ENCODE measurements around the gene PPP1R13B.

The PPP1R13B gene

DNA sequence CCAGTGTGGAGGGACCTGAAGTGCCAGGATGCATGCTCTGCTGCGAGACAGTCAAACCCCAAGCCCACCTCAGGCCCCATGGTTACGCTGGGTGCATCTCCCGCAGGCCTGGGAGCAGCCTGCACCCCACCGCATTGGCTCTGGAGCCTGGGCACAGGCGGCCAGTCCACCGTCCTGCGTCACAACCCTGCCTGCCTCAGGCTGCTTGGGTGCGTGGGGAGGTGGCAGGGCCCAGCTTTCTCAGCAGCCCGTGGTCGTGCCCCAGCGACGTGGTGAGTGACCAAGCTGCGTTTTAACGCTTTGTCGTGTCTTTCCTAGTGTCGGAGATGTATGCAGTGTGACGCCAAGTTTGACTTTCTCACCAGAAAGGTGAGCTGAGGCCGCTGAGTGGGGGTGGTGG, 120.9 kb downstream of the PPP1R13B start:
- DNase-seq = no peak

DNA sequence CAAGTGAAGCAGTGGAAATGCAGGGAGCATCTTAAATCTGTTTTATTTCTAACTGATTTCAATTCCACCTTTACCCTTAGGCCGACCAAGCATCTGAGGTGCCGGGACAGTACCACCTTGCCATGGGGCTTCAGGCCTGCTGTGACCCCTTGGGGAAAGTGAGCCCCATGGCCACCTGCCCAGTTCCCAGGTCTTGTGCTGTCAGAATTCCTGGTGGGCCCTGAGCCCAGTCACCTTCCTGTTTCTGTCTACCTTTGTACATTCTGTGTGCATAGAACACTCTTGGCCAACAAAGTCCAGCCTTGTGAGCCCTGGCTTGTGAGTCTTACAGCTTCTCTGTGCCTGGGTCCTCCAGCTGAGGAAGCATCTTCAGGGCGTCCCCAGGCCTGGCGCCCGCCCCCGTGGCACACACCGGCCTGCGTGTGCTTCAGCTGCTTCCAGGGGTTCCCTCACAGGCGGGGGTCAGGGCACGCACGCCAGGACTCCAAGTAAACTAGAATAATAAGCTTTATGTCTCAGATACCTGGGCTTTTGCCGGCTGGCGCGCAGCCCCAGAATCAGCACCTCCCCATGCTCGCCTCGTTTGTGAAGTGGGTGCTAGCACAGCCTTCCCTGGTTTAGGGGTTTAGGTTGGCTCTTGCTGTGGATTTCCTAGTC, 121.5 kb downstream of the PPP1R13B start:
- DNase-seq = no peak

GRCh38 chr14:103725001-103725682, 122.2 kb downstream of the PPP1R13B start:
- DNase-seq = no peak

GRCh38 chr14:103724116-103724515, 123.3 kb downstream of the PPP1R13B start:
- no peak for DNase-seq

- DNase-seq = no peak
These were observed 123.7 kb downstream of the PPP1R13B start for GRCh38 chr14:103723748-103724081.

- no peak for DNase-seq
These were observed 125.8 kb downstream of the PPP1R13B start for GRCh38 chr14:103721334-103722120.

GRCh38 chr14:103719751-103720150, 127.6 kb downstream of the PPP1R13B start:
- DNase-seq = no peak

GRCh38 chr14:103718572-103718971, 128.8 kb downstream of the PPP1R13B start:
- no peak for DNase-seq

DNA sequence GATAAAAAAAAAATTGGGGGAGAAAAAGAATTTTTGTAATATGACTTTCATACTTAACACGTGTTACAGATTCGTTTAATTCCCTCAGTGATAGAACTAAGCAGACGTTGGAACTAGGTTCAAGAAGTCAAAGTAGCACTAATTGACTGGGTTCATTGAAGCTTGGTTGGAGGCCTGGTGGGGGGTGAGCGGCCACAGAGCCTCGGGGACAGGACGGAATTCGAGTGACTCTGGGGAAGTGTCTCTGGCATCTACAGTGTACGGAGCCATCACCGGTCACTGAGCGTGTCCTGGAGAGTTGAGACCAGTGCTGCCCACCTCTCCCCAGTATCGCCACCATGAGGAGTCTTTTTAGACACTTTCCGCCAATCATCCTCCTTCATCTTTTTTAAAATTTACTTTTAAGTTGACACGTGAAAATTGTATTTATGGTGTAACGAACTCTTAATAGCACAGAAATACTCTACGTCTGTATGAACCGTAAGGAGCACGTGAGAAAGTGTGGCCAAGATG, 130.4 kb downstream of the PPP1R13B start:
- no peak for DNase-seq

DNA sequence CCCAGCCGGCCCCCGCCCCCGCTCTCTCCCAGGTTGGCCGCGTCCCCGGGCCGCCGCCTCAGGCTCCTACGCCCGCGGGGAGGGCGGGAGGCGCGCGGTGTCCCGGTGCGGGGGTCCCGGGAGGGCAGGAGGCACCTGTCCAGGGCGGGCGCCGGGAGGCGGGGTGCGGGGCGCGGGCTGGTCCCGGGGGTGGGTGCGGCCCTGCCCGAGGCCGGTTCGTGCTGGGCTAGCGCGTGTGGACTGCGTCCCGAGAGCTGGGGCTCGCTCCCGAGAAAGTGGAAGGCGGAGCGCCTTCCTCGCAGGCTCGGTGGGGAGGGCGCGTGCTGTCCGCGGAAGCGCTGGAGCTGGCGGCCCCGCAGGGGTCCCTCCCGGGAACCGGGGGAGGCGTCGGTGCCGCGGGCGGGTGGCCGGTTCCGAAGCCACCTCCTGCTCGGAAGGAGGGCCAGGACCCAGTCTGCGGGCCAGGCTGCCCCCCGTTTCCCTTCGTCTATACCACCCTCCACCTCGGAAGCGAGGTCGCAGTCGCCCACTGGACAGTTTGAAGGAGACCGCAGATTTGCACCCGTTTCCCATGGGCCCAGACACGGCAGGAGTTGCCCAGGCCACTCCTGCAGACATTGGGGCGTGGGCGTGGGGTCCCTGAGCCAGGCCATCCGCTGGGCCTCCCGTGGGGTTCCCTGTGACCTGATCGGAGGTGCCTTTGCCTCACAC, 131.1 kb downstream of the PPP1R13B start:
- peak; percentile 40 for DNase-seq

DNA sequence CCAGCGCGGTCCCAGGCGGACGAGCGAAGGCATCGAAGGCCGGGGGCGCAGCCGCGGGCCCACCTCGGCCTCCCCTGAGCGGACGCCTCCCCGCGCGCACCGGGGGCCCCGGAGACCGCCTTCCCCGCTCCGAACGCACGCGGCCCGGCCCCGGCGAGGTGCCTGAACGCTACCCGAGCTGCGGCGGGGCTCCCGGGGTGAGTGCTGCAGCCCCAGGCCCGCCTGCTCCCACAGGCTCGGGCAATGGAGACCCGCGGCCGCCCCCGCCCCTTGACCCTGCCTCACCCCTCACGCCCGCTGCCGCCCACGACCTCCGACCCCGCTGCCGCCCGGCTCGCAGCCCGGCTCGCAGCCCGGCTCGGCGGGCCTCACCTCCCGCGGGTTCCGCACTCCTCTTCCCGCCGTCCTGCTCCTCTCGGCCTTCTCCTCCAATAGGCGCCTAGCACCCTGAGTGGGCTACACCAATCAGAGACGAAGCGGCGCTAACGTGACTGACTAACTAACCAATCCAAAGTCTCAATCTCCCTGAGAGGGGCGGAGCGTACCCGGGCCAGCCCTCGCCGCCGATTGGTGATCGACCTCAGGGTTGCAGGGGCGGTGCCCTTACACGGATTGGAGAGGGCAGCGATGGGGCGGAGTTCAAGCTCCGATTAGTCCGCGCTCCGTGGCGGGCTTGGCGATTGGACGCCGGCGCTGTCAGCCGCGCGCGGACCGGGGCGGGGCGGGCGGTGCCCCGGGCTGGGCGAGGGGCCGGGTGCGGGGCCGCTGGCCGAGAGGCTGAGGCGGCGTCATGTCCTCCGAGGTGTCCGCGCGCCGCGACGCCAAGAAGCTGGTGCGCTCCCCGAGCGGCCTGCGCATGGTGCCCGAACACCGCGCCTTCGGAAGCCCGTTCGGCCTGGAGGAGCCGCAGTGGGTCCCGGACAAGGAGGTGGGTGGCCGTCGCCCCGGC, 132.0 kb downstream of the PPP1R13B start, which contains the start of the genes XRCC3 and ZFYVE21:
TSS of gene XRCC3 (minus strand) at position 400 of the 949 bp plus-strand sequence. CDS start 4,364 bp downstream, outside the sequence.
TSS of gene ZFYVE21 (plus strand) at position 759 of the 949 bp plus-strand sequence. CDS start at position 791, 32 bp downstream.
- peak; percentile 100 for DNase-seq

DNA sequence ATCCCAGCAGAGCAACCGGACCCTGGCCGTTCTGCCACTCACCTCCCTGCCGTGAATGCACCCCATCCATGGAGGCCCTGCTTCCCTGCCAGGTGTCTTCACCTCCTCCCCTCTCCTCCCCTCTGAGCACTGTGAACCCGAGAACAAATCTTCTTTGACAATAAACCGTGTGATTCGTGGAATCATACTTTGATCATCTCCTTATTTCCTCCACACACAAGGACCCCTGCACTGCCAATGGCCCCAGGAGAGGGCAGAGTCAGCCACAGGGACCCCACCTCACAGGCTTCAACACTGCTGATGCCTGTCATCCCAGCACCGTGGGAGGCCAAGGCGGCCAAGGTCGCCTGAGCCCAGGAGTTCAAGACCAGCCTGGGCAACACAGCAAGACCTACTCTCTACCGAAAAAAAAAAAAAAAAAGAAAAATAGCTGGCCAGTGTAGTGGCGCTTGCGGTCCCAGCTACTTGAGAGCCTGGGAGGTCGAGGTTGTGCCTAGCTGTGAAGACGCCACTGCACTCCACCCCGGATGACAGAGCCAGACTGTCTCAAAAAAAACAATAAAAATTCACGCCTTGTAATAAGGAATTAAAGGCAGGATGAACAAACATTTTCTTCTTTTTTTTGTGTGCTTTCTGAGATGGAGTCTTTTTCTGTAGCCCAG, 133.2 kb downstream of the PPP1R13B start:
- no peak for DNase-seq

DNA sequence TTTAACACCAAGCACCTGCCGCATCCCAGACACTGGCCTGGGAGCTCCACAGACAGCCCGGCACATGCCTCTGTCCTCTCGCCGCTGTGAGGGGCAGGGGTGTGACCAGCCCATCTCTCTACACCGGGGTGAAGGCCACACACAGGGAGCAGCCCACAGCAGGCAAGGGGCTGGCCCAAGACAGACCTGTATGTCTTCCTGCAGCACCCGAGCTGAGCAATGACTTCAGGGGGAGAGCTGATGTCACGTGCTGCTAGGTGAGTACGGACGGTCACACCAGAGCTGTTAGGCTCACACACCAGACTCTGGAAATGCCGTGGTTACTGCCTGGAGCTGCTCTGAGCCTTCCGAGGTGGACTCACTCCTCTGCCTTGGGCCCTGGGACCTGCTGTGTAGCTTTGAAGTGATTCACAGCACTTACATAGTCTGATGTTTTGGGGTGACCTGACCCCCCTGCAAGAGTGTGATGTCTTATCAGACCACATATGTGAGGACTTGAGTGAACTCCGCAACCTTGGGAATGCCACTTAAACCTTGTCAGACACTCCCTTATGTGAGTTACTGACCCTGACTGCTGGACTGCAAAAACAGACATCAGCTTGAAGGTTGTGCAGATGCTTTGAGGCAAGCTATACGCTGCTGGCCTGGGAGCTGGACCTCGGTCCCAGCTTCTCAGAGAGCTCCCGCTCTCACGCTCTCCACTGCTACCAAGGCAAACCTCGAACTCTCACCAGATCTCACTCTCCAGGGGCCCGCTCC, 133.9 kb downstream of the PPP1R13B start:
- no peak for DNase-seq

DNA sequence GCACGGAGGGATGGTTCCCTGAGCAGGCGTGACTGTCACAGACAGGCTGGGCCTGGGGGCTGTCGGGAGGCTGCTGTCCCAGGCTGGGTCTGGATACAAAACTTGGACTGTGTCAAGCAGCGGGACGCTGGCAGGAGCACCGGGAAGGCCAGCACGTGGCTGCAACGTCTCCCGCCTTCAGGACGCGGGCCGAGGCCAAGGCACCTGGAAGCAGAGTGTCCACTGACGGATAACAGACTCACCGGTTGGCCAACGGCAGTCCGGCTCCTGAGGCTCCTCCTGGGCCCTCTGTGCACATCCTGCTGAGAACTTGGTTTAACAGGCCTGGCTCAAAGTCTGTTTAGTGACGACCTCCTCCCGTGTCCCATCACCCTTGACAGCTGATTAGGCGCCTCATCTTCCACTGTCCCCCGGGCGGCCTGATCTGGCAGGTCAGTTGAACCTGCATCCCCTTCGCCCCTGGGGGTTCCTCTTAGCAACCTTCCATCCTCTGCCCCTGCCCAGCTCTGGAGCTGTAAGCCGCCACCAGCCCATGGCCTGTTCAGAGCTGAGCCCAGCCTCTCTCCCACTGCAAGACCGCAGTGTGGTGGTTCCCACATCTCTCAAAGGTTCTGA, 134.6 kb downstream of the PPP1R13B start:
- no peak for DNase-seq

DNA sequence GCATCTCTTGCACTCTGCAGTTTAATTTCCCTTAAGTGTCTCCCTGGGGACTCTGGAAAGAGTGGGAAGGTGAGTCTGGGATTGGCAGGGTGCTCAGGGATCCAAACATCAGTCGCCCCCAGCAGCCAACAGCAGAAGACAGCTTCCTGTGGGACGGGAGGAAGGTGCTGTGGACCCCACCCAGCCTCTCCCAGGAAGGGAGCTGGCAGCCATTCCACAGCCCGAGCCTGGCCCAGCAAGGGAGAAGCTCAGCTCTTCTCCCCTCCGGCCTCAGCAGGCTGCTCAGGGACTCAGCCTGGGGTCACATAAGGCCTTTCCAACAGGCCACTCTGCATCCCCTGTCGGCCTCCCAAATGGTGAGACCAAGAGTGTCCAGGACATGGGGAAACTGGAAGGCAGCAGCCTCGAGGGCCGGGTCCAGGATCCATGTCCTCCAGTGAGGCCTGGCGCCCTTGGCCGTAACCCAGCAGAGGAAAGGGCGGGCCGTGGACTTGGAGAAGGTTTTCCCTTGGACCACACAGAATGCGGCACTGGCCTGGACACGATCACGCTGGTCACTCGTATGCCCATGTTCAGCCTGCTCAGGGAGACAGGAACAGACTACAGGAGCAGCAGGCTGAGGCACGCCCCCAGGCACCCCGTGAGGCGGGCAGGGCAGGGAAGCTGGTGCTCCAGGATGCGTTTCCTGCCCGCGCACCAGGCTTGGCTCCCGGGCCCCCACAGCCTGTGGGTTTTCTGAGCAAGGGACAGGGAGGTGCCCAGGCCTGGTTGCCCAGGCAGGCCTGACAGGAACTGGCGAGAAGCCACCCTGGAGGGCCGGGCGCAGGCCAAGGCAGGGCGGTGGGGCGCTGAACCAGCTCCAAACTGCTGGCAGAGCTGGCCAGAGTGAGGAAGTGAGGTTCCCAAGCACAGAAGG, 135.6 kb downstream of the PPP1R13B start:
- no peak for DNase-seq

- DNase-seq = no peak
These were observed 136.5 kb downstream of the PPP1R13B start for GRCh38 chr14:103710771-103711377.

DNA sequence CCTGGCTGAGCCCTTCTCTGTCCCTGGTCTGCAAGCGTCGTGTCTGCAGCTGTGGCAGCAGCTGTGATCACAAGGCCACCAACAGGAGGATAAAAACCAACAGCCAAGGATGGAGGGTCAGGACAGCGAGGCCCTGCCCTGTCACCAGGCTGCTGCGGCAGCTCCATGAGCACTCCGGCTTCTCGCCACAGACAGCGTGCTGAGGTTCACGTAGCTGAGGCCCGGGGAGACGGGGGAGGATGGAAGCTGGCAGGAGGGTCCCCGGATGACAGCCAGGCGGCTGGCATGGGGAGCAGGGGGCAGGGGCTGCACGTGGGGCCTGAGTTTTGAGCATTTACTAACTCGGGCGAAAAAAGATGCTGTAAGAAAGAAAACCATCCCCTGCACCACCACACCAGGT, 137.6 kb downstream of the PPP1R13B start:
- DNase-seq = no peak

GRCh38 chr14:103708750-103709187, 138.6 kb downstream of the PPP1R13B start:
- DNase-seq = no peak
